ENCODE results near the gene RAB11FIP4. TPM values are rescaled to one million over a fixed set of nuclear protein-coding genes. Genes with fewer than 3 reads are reported as not detected.

Gene RAB11FIP4
- polyA plus RNA-seq, 1 of the 3 experiments (the other 2 are of a cell fraction), result 9.4 TPM

- no peaks in the 10 kb centered on the region for H3K9me3 ChIP-seq
- no peak for DNase-seq
- H3K27ac ChIP-seq (ENCODE audit: low read depth in 2 of 2, low read length in 1 of 2), result no peak overlapping the region
- no peak overlapping the region for H3K4me3 ChIP-seq (ENCODE audit: low read depth in 2 of 2, low read length in 1 of 2)
- ChIA-PET POLR2A (no interaction called here), CTCF (interaction anchor here (0.6 to 0.8 kb wide), 2 partner anchors 81 to 370 kb away, joined by 3 to 4 read pairs; no protein-coding TSS in a partner anchor)
- no peaks in the 10 kb centered on the region for H4K20me1 ChIP-seq (ENCODE audit: insufficient read depth)
- H3K9me2 ChIP-seq, result no peaks in the 10 kb centered on the region
- H2AFZ ChIP-seq (ENCODE audit: low read depth), result no peak overlapping the region
- no peaks in the 10 kb centered on the region for H3K27me3 ChIP-seq (ENCODE audit: insufficient read depth)
- H3K4me1 ChIP-seq (ENCODE audit: control insufficient read depth in 1 of 2, insufficient read depth in 2 of 2, low read depth in 1 of 2, low read length in 1 of 2), result peaks cover 0 to 9% of the 10 kb centered on the region in 2 experiments; a peak in 1 of 4 replicates
- H3K79me2 ChIP-seq (ENCODE audit: insufficient read depth), result no peaks in the 10 kb centered on the region
- TF ChIP-seq CHD2 (IDR thresholded peaks at IDR 0.05; ENCODE audit: low read length, partially characterized antibody) (no peak), ZBTB33 (IDR thresholded peaks at IDR 0.05; ENCODE audit: borderline replicate concordance, low read depth) (no peak), MEF2A (IDR thresholded peaks at IDR 0.05; ENCODE audit: borderline replicate concordance, low read depth) (no peak), IRF3 (IDR thresholded peaks at IDR 0.05; ENCODE audit: low read depth, low read length) (no peak), SIN3A (IDR thresholded peaks at IDR 0.05; ENCODE audit: borderline replicate concordance, low read depth, low read length) (no peak), CTCF (IDR thresholded peaks at IDR 0.05) (no peak), YY1 (IDR thresholded peaks at IDR 0.05; ENCODE audit: low read depth) (no peak), POLR2AphosphoS5 (IDR thresholded peaks at IDR 0.05; ENCODE audit: low read depth, low read length) (no peak), PBX3 (IDR thresholded peaks at IDR 0.05) (no peak)
- H3K4me2 ChIP-seq, result no peak overlapping the region
- 100% methylated on average over 2 of the region's 2 CpGs for WGBS (ENCODE audit: low lambda C conversion rate)
- H3F3A ChIP-seq (replicated peaks; ENCODE audit: insufficient read depth), result no peaks in the 10 kb centered on the region
- H3K36me3 ChIP-seq (replicated peaks in 1 of 2; ENCODE audit: control insufficient read depth in 1 of 2, insufficient read depth in 2 of 2, low read length in 1 of 2), result no peaks in the 10 kb centered on the region
- no peak overlapping the region for H3K9ac ChIP-seq
Observed at GRCh38 chr17:31469959-31470358, 78.5 kb downstream of the RAB11FIP4 start.

GRCh38 chr17:31470592-31470991 is 79.1 kb downstream of the RAB11FIP4 start:
- H3K27me3 ChIP-seq (ENCODE audit: insufficient read depth), result no peaks in the 10 kb centered on the region
- H3F3A ChIP-seq (replicated peaks; ENCODE audit: insufficient read depth), result no peaks in the 10 kb centered on the region
- ChIA-PET CTCF (interaction anchor here (0.8 kb wide), 1 partner anchor 55 kb away, joined by 3 read pairs; no protein-coding TSS in a partner anchor), POLR2A (no interaction called here)
- H3K79me2 ChIP-seq (ENCODE audit: insufficient read depth), result no peaks in the 10 kb centered on the region
- H3K4me2 ChIP-seq, result no peak overlapping the region
- H3K4me1 ChIP-seq (ENCODE audit: control insufficient read depth in 1 of 2, insufficient read depth in 2 of 2, low read depth in 1 of 2, low read length in 1 of 2), result peaks cover 0 to 9% of the 10 kb centered on the region in 2 experiments; a peak in 1 of 4 replicates
- DNase-seq, result no peak
- no peaks in the 10 kb centered on the region for H3K9me2 ChIP-seq
- 62% methylated on average over 2 of the region's 2 CpGs for WGBS (ENCODE audit: low lambda C conversion rate)
- H3K27ac ChIP-seq (ENCODE audit: low read depth in 2 of 2, low read length in 1 of 2), result no peak overlapping the region
- no peak overlapping the region for H3K9ac ChIP-seq
- no peak overlapping the region for H3K4me3 ChIP-seq (ENCODE audit: low read depth in 2 of 2, low read length in 1 of 2)
- H2AFZ ChIP-seq (ENCODE audit: low read depth), result no peak overlapping the region
- no peaks in the 10 kb centered on the region for H3K36me3 ChIP-seq (replicated peaks in 1 of 2; ENCODE audit: control insufficient read depth in 1 of 2, insufficient read depth in 2 of 2, low read length in 1 of 2)
- no peaks in the 10 kb centered on the region for H3K9me3 ChIP-seq
- H4K20me1 ChIP-seq (ENCODE audit: insufficient read depth), result no peaks in the 10 kb centered on the region
- TF ChIP-seq GABPA (IDR thresholded peaks at IDR 0.05; ENCODE audit: low read depth) (no peak), ELF1 (IDR thresholded peaks at IDR 0.05) (no peak)
